AG08396 (cell line): ENCODE data around the gene MACF1.

Experiments used
- DNase-seq: peaks from one replicate; pipeline ENCODE4 v3.0.0; 2012; ENCODE audit warnings: low spot score, mixed read lengths

The MACF1 gene

DNA sequence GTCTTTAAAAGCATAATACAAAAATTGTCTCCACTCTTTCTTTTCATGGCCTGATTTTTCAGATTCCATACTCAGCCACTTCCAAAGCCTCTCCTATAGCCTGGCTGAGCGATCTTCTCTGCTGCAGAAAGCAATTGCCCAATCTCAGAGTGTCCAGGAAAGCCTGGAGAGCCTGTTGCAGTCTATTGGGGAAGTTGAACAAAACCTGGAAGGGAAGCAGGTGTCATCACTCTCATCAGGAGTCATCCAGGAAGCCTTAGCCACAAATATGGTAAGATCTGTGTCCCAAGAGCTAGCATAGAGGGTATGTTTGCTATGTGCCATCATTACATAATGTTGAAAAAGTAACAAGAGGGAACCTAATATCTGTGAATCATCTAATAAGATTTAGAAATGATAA lies 156.2 kb downstream of the MACF1 start:
- no peak for DNase-seq

DNA sequence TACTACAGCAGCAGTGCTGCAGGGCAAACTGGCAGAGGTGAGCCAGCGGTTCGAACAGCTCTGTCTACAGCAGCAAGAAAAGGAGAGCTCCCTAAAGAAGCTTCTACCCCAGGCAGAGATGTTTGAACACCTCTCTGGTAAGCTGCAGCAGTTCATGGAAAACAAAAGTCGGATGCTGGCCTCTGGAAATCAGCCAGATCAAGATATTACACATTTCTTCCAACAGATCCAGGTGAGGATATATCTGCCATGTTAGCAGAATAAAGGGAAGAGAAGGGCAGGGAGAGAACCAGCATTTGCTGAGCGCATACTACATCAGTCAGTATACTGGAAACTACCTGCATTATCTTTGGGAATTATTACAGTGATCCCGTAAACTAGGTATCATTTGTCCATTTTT lies 157.0 kb downstream of the MACF1 start:
- DNase-seq = no peak

DNA sequence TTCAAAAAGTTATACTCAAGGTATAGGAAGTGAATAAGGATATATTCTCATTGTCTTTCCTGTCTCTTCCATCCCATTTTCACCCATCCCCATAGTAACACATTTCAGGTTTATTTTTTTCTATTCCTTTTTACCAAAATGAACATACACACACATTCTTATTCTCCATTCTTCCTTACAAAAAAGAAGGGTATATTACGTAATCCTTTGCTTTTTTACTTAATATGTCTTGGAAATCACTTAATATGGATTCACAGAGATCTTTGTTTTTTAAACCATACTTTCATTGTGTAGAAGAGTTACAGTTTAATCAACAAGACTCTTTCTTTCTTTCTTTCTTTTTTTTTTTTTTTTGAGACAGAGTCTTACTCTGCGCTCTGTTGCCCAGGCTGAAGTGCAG lies 158.8 kb downstream of the MACF1 start:
- DNase-seq = no peak

- no peak for DNase-seq
Measured at GRCh38 chr1:39368045-39368444, 163.6 kb downstream of the MACF1 start.

GRCh38 chr1:39369565-39369964 lies 165.1 kb downstream of the MACF1 start:
- no peak for DNase-seq

DNA sequence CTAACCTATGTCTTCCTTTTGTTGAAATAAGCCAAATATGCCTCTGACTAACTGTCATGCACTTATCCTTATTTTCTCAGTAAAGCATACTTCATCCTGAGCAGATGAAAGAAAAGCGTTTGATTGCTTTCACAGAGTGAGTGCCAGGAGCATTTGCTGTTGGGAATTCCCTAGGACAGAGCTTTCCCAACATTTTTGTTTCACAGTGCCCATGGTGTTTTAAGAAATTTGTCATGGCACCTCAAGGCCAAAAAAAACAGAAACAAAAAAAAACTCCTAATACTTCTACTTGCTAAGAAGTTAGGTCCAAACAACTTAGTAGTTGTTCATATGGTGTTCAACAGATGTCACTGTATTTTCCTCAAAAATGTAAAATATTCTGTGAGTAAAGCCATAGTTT lies 166.1 kb downstream of the MACF1 start:
- no peak for DNase-seq

DNA sequence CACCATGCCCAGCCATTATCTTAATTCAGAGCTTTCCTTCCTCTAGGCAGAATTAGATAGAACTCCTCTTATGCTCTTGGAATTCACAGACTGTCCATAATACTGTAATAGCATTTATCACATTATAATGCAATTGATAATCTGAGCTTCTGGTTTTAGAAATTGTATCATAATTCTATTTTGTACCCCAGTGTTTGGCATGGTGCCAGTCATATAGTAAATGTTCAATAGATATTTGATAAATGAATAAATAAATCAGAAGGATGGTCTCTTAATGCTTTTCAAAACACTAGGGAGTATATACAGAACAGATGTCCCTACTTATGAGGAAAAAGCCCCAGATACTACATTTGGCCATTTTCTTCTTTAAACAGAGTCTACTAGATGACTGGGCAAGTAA lies 167.6 kb downstream of the MACF1 start:
- DNase-seq = no peak

GRCh38 chr1:39376656-39377055 lies 172.2 kb downstream of the MACF1 start:
- DNase-seq = no peak

DNA sequence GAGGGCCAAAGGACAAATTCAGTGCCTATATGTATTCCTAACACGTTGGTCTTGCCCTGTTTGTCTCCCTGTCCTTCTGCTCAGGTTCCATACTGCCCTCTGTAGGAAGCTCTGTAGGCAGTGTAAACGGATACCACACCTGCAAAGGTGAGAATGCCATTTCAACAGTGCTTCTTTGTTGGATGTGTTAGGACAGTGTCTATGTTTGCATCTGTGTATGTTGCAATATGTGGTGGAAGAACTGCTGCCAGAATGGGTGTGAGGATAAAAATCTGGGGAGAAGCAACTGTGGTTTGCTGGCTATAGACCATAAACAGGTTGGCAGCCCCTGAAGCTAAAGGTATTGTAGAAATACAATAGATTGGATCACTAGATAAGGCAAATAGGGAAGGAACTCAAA lies 173.9 kb downstream of the MACF1 start:
- DNase-seq = no peak

DNA sequence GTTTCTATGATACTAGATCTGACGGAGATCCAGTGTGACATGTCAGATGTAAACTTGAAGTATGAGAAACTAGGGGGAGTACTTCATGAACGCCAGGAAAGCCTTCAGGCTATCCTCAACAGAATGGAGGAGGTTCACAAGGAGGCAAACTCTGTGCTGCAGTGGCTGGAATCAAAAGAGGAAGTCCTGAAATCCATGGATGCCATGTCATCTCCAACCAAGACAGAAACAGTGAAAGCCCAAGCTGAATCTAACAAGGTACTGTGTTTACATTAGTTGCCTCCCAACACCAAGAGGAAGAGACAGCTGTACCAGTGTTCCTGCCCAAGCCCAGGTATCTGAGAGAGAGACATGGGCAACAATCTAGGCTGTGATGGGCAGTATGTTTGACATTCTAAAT lies 174.7 kb downstream of the MACF1 start:
- no peak for DNase-seq

DNA sequence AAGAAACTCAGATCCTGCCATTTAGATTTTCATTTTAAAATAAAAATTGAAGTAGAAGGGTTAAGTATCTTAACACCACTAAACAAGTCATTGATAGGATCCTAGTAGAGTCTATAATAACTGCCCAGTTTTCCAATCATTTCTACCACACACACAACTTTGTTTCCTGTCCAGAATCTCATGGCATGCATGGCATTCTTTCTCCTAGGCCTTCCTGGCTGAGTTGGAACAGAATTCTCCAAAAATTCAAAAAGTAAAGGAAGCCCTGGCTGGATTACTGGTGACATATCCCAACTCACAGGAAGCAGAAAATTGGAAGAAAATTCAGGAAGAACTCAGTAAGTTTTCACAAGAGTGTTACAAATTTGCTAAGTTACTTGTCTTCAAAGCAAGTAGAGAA lies 175.5 kb downstream of the MACF1 start:
- no peak for DNase-seq

DNA sequence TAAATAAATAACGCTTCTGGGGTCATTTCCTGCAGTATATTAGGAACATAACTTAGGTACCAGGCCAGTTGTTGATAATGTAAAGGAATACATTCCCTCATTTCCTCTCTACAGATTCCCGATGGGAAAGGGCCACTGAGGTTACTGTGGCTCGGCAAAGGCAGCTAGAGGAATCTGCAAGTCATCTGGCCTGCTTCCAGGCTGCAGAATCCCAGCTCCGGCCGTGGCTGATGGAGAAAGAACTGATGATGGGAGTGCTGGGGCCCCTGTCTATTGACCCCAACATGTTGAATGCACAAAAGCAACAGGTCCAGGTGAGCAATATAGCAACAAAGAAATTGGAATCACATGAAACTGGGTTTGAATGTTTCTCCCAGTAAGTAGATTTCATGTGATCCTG lies 177.3 kb downstream of the MACF1 start:
- no peak for DNase-seq

- no peak for DNase-seq
Measured at GRCh38 chr1:39384305-39384704, 179.8 kb downstream of the MACF1 start.

DNA sequence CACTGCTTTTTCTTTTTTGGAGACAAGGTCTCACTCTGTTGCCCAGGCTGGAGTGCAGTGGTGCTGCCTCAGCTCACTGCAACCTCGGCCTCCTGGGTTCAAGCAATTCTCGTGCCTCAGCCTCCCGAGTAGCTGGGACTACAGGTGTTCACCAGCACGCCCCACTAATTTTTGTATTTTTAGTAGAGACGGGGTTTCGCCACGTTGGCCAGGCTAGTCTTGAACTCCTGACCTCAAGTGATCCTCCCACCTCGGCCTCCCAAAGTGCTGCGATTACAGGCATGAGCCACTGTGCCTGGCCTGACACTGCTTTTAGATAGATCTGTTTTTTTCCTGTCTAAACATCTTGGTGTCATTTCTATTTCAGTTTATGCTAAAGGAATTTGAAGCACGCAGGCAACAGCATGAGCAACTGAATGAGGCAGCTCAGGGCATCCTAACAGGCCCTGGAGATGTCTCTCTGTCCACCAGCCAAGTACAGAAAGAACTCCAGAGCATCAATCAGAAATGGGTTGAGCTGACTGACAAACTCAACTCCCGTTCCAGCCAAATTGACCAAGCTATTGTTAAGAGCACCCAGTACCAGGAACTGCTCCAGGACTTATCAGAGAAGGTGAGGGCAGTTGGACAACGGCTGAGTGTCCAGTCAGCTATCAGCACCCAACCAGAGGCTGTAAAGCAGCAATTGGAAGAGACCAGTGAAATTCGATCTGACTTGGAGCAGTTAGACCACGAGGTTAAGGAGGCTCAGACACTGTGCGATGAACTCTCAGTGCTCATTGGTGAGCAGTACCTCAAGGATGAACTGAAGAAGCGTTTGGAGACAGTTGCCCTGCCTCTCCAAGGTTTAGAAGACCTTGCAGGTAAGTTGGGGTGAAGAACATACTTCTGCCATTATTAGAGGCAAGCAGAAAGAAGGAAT lies 180.8 kb downstream of the MACF1 start:
- DNase-seq = no peak

GRCh38 chr1:39386997-39387396 lies 182.5 kb downstream of the MACF1 start:
- no peak for DNase-seq

- DNase-seq = peak; percentile 79
Measured at GRCh38 chr1:39387452-39387851, 183.0 kb downstream of the MACF1 start.

- peak; percentile 69 for DNase-seq
Measured at GRCh38 chr1:39391691-39392679, 187.5 kb downstream of the MACF1 start.

DNA sequence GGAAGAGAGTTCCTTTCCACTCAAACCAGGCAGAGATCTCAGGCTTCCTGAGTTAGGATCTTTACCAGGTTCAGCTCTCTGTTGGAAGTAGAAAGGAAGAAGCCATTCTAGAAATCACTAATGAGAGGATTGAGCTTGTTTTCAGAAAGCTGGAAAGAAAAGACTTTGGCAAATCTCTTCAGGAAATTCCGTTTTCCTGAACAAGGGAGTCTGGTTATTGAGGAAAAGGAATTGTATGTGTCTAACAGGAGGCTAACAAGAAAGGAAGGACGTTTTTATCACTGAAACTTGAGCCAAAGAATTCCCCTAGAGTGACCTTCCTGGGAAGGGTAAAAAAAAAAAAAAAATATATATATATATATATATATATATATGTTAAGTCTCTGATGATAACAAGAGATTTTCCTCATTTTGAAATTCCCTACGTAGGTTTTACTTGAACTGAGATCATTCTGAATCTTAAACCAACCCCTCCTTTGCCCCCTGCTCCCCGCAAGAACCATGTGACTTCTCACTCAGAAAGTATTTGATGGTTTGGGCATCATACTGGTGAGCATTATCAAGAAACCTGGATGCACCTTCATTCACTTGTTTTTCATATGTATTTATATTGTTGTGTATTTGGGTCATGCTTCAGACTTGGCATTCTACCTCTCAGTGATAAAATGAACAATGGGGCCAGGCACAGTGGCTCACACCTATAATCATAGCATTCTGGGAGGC lies 188.5 kb downstream of the MACF1 start:
- no peak for DNase-seq

GRCh38 chr1:39393645-39394044 lies 189.2 kb downstream of the MACF1 start:
- no peak for DNase-seq

DNA sequence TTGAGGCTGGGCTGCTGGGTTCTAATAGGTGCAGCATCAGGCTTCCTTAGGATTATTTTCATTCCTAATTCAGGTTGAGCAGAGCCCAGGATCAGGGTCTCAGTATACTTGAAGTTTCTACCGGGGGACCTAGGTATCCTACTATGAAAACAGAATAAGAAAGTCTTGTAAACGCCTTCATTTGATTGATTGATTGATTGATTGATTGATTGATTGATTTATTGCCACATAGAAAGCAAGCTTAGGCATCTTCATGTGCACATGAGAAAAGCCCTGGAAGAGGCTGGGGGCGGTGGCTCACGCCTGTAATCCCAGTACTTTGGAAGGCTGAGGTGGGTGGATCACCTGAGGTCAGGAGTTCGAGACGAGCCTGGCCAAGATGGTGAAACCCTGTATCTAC lies 189.6 kb downstream of the MACF1 start:
- no peak for DNase-seq

- DNase-seq = no peak
Measured at GRCh38 chr1:39394598-39394997, 190.1 kb downstream of the MACF1 start.

GRCh38 chr1:39395357-39395831 lies 190.9 kb downstream of the MACF1 start:
- DNase-seq = peak; percentile 60
